GM12878 (cell line): ENCODE results near the gene PTP4A1. TPM values are rescaled to one million over a fixed set of nuclear protein-coding genes. Genes with fewer than 3 reads are reported as not detected.

ENCODE experiments used
- ATAC-seq: fragments of 200-7000 bp; cut with Tn5 transposase; 3 replicates; pipeline ENCODE4 v1.9.1; 2020; ENCODE audit warnings: mild to moderate bottlenecking, moderate library complexity
- BruUV-seq: library from RNA; stranded (reverse); fragments of 400-500 nt; replicated peaks from 2 replicates; lab custom pipeline; 2021; lab: Mats Ljungman, UMichigan
- CTCF ChIA-PET: fragments of 300-600 bp; sonication (Branson Sonifier 250); formaldehyde crosslinking; extraction: SDS; loops from one replicate; lab custom pipeline; 2021; ENCODE audit warnings: inconsistent platforms; lab: Yijun Ruan, JAX
- POLR2A ChIA-PET: fragments of 350-600 bp; formaldehyde crosslinking; extraction: SDS; loops from one replicate; lab custom pipeline; 2021; ENCODE audit warnings: inconsistent platforms; lab: Charles Lee
- RAD21 ChIA-PET: fragments of 300-600 bp; sonication (Branson Sonifier 250); formaldehyde crosslinking; loops from one replicate; lab custom pipeline; 2023; ENCODE audit warnings: antibody characterized with exemption; ENCODE audit not compliant: unreplicated experiment; lab: Charles Lee
- SMC1A ChIA-PET: fragments of 300-600 bp; sonication (Branson Sonifier 250); formaldehyde crosslinking; loops from one replicate; lab custom pipeline; 2023; ENCODE audit not compliant: unreplicated experiment, uncharacterized antibody; lab: Charles Lee
- DNase-seq: peaks from one replicate; pipeline ENCODE4 v3.0.0-alpha.2; 2011; ENCODE audit warnings: low read depth, low spot score
- FAIRE-seq: peaks from 3 replicates; lab custom pipeline; 2011; peaks lifted over from hg19 to GRCh38; lab: Jason Lieb, UNC
- H2AFZ ChIP-seq: 2 replicates; pipeline ENCODE4 v1.6.0; 2011; ENCODE audit warnings: low read depth, low read length, control low read depth; ENCODE audit not compliant: control insufficient read depth
- H3K27ac ChIP-seq: 2 replicates; pipeline ENCODE4 v1.5.1; 2011; ENCODE audit warnings: control low read depth; ENCODE audit not compliant: control insufficient read depth, insufficient read depth
- H3K27me3 ChIP-seq, 2 experiments: replicated peaks in 1 of 2; 2 replicates each; pipeline versions ENCODE4 v1.6.0 to v1.6.1; 2011; ENCODE audit warnings: low read length in 1 of 2; ENCODE audit not compliant: control insufficient read depth in 2 of 2, insufficient read depth in 2 of 2
- H3K36me3 ChIP-seq, 2 experiments: 2 replicates each; pipeline ENCODE4 v1.5.1; 2011; ENCODE audit warnings: low read length in 1 of 2; ENCODE audit not compliant: control insufficient read depth in 2 of 2, insufficient read depth in 2 of 2
- H3K4me1 ChIP-seq: 2 replicates; pipeline ENCODE4 v1.6.1; 2011; ENCODE audit warnings: mild to moderate bottlenecking, low read length, moderate library complexity, mixed read lengths; ENCODE audit not compliant: control insufficient read depth, insufficient read depth
- H3K4me2 ChIP-seq: 2 replicates; pipeline ENCODE4 v1.6.0; 2011; ENCODE audit warnings: control low read depth; ENCODE audit not compliant: control insufficient read depth, insufficient read depth
- H3K4me3 ChIP-seq: fragments of 200-600 bp; sonication (generic); 2 replicates; pipeline ENCODE4 v1.5.1; 2016
- H3K79me2 ChIP-seq: 2 replicates; pipeline ENCODE4 v1.6.0; 2011; ENCODE audit warnings: low read length; ENCODE audit not compliant: control insufficient read depth, insufficient read depth
- H3K9ac ChIP-seq: 2 replicates; pipeline ENCODE4 v1.8.0; 2011; ENCODE audit warnings: low read length, control low read depth, mixed read lengths; ENCODE audit not compliant: control insufficient read depth, insufficient read depth
- H3K9me3 ChIP-seq: replicated peaks from 3 replicates; pipeline ENCODE4 v1.5.1; 2011; ENCODE audit warnings: mild to moderate bottlenecking, low read length; ENCODE audit not compliant: control insufficient read depth, insufficient read depth
- H4K20me1 ChIP-seq: 2 replicates; pipeline ENCODE4 v1.6.0; 2011; ENCODE audit not compliant: control insufficient read depth, insufficient read depth
- SMARCA5 ChIP-seq: fragments of 450-650 bp; IDR thresholded peaks from 2 replicates; pipeline ENCODE4 v1.6.1; 2017; ENCODE audit warnings: mild to moderate bottlenecking
- WGBS: methylation state at CpG from one replicate; pipeline ENCODE4 v1.1.6; 2016; ENCODE audit warnings: low lambda C conversion rate; ENCODE audit not compliant: insufficient replicate concordance, insufficient coverage; ENCODE audit errors: missing lambda C conversion rate; 5-methylcytosine and 5-hydroxymethylcytosine counted together
- in situ Hi-C: fragments of 300-500 bp; cut with MboI; formaldehyde crosslinking; loops from 9 replicates; pipeline ENCODE4 v1.14.3; 2018; ENCODE audit warnings: mixed read lengths
- intact Hi-C: fragments of 100-400 bp; cut with micrococcal nuclease; formaldehyde crosslinking; loops from one replicate; pipeline ENCODE4 v1.14.2; 2022; ENCODE audit not compliant: unreplicated experiment
- polyA plus RNA-seq, 11 experiments: library from polyadenylated mRNA; depleted of rRNA in 4 of 11; unstranded in 6 of 11; stranded (reverse) in 5 of 11; fragments of >200 nt; fragmentation: Nextera tagmentation in 4 of 11; fragmentation: Illumina TruSeq in 1 of 11; extraction: Ambion mirVana in 4 of 11; extraction: Trizol in 1 of 11; gene quantifications; 1 replicate in 1 of 11; 2 replicates in 10 of 11; pipeline versions ENCODE4 v1.2.1 to v1.2.3, GENCODE V29; 2011 to 2016; ENCODE audit warnings: inconsistent platforms in 2 of 11, missing spikeins in 2 of 11, low read depth in 1 of 11
- total RNA-seq, 4 experiments: library from RNA; depleted of rRNA in 3 of 4; stranded (reverse); fragments of >200 nt in 3 of 4; fragmentation: Illumina TruSeq in 1 of 4; extraction: Trizol in 1 of 4; gene quantifications; 2 replicates each; pipeline versions ENCODE4 v1.2.1 to v1.2.3, GENCODE V29; 2013 to 2021
- TF ChIP-seq, protein P1 (sequence below): fragments of 450-650 bp; IDR thresholded peaks from 2 replicates; pipeline ENCODE4 v1.6.1; 2016; ENCODE audit warnings: mild to moderate bottlenecking

Gene PTP4A1
- total and polyA plus RNA-seq, 10 of the 15 experiments (the other 5 are each of a cell fraction or from before 2014, with no cell fraction given), result 8.5 to 190 (median 46.4) TPM; not detected in 2

DNA sequence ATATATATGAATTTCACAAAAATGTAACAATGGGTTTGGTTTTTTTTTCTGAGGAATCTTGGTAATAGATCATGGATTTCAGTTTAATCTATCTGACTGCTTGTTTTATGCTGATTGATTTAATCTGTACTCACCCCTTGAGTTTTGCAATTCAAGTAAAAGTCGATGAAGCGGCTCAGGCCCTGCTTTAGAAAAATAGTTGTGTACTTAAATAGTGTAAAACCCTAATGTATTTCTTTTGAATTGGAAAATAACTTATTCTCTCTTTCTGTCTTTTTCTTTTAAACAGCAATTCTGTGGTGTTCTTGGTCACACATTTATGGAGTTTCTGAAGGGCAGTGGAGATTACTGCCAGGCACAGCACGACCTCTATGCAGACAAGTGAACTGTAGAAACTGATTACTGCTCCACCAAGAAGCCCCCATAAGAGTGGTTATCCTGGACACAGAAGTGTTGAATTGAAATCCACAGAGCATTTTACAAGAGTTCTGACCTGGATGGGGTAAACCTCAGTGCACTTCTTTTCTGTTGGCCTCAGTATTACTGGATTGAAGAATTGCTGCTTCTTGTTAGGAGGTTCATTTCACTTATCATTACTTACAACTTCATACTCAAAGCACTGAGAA is 4.0 kb downstream of the PTP4A1 start:
- ChIA-PET SMC1A (interaction anchor here (0.8 to 1.5 kb wide), 10 partner anchors 16 to 224 kb away, joined by 3 to 15 read pairs (median 5); no protein-coding TSS in a partner anchor), RAD21 (interaction anchor here (0.6 to 2.6 kb wide), 6 partner anchors 11 to 224 kb away, joined by 3 to 15 read pairs (median 4); no protein-coding TSS in a partner anchor), POLR2A (interaction anchor here (0.9 to 1.3 kb wide), 2 partner anchors 59 to 223 kb away, joined by 4 to 5 read pairs; partner anchors contain the start of gene PHF3), CTCF (interaction anchor here (0.7 to 1.8 kb wide), 4 partner anchors 16 to 223 kb away, joined by 3 to 15 read pairs (median 6); no protein-coding TSS in a partner anchor)
- H4K20me1 ChIP-seq, result no peaks in the 10 kb centered on the region
- intact Hi-C loops, result no loop called here
- peak overlapping the region; percentile 19; the same call in 1 of the 2 replicates for H3K4me2 ChIP-seq
- H3K36me3 ChIP-seq, result peaks cover 0 to 19% of the 10 kb centered on the region in 2 experiments; a peak in 3 of 4 replicates
- H3K79me2 ChIP-seq, result peaks cover 56% of the 10 kb centered on the region
- 67% methylated on average over 3 of the region's 3 CpGs for WGBS
- FAIRE-seq (no peak), ATAC-seq (no peak), DNase-seq (no peak)
- no peak overlapping the region for H3K27ac ChIP-seq
- no peaks in the 10 kb centered on the region for H3K27me3 ChIP-seq
- in situ Hi-C loops, result no loop called here
- no TSS peak for BruUV-seq
- H3K4me1 ChIP-seq, result no peaks in the 10 kb centered on the region; the same call in 1 of the 2 replicates
- H2AFZ ChIP-seq, result no peak overlapping the region
- TF ChIP-seq, protein P1, sequence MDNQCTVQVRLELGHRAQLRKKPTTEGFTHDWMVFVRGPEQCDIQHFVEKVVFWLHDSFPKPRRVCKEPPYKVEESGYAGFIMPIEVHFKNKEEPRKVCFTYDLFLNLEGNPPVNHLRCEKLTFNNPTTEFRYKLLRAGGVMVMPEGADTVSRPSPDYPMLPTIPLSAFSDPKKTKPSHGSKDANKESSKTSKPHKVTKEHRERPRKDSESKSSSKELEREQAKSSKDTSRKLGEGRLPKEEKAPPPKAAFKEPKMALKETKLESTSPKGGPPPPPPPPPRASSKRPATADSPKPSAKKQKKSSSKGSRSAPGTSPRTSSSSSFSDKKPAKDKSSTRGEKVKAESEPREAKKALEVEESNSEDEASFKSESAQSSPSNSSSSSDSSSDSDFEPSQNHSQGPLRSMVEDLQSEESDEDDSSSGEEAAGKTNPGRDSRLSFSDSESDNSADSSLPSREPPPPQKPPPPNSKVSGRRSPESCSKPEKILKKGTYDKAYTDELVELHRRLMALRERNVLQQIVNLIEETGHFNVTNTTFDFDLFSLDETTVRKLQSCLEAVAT, result peak; percentile 74
- no peak for TF ChIP-seq SMARCA5
- H3K9ac ChIP-seq, result no peak overlapping the region
- H3K4me3 ChIP-seq, result peak overlapping the region; percentile 61
- H3K9me3 ChIP-seq, result no peaks in the 10 kb centered on the region
